NCI-H146 treated with DMSO at 0.1 percent for 48 hours (cell line): ENCODE data around the gene ADRA2C.

Experiments
- DNase-seq: peaks from one replicate; lab custom pipeline; 2025; ENCODE audit not compliant: unreplicated experiment; lab: John Stamatoyannopoulos, UW

Gene ADRA2C

GRCh38 chr4:3756343-3757059 lies 9.7 kb upstream of the ADRA2C start:
- DNase-seq = no peak

GRCh38 chr4:3759236-3759635 lies 6.9 kb upstream of the ADRA2C start:
- no peak for DNase-seq

DNA sequence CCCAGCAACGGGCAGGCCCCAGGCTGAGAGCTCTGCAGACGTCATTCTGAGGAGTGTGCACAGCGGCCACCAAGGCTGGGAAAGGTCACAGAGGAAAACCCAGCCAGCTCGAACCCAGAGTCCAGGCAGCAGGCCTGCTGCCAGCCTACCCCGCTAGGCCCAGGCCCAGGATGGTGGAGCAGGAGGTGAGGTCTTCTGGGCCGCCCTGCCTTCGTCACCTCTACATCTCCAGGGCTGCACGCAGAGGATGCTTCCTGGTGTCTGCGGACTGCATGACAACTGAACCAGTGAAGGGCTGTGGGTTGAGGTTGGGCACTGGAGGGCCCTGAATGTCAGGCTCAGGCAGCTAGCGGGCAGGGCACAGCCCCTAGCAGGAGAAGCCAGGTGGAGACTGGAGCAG lies 5.8 kb upstream of the ADRA2C start:
- DNase-seq = no peak

- no peak for DNase-seq
These were observed 5.3 kb upstream of the ADRA2C start for GRCh38 chr4:3760841-3761240.

DNA sequence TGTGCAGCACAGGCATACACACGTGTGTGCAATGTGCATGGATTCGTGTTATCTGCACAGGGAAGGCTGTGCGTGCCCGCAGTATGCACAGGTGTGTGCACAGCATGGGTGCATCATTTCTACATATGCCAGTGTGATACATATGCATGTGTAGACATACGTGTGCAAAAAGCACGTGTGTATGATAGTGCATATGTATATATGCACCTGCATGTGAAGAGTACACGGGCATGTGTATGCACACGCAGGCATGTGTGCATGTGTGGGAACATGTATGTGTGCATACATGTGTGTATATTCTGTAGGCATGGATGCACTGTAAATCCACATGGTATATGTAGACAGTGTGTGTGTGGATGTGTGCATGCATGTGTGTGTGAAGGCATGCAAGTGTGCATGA lies 3.9 kb upstream of the ADRA2C start:
- DNase-seq = no peak

GRCh38 chr4:3762753-3763549 lies 3.2 kb upstream of the ADRA2C start:
- no peak for DNase-seq

GRCh38 chr4:3765271-3766035 lies 732 bp upstream of the ADRA2C start:
- no peak for DNase-seq

GRCh38 chr4:3766785-3767569 lies 792 bp downstream of the ADRA2C start:
- DNase-seq = no peak

- DNase-seq = no peak
These were observed 1.5 kb downstream of the ADRA2C start for GRCh38 chr4:3767570-3768288.

DNA sequence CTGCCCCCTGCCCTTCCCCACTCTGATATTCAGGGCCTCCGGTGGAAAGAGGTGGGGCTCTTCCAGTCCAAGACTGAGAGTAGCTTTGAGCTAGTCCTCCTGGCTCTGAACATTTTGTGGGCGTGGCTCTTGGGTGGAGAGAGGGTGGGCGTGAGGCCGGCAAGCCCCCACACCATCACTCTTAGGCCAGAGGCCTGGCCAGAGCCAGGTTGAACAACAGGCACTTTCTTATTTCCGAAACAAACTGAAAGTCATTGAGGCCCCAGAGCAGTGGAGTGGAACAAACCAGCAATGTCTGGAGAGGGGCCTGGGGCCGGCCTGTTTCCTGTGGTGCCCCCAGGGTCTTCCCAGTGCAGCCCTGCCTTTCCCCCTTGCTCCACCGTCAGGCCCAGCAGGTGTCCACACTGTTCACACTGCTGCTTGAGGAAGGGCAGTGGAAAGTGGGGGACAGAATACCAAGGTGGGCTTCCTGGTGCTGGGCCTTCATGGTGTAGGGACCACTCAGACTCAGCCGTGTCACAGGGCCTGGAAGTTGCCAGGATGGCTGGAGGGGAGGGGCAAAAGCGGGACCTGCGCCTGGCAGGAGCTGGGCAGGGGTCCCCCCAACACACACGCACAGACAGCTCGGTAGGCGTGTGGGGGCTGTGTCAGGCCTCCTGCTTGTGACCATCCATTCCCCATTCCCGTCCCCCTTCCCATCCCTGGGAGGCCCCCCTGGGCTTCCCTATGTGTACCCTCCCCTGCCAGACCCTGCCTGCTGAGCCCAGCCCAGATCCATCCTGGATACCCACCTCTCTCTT lies 2.9 kb downstream of the ADRA2C start:
- no peak for DNase-seq

DNA sequence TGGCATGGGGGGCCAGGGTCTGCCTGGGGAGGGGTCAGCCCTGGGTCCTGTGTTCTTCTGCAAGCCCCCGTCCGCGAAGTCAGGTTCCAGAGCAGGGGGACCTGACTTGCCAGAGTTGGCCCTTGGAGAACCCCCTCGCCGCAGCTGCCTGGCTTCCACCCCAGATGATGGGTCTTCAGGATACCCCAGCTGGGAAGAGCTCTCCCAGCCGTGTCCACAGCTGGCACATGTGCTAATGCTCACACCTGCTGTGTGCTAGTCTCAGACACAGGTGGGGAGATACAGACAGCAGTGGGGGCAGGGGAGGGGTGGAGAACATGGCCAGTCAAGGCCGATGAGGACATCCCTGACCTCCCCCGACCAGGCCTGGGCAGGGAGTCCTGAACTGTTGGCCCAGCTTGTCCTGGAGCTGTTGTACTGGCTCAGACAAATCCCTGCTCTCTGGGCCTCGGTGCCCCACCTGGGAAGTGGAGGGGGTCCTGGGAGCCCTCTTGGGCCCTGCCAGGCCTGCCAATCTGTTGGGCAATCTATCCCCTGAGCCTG lies 3.5 kb downstream of the ADRA2C start:
- DNase-seq = no peak

- DNase-seq = no peak
These were observed 4.4 kb downstream of the ADRA2C start for GRCh38 chr4:3770323-3771163.

GRCh38 chr4:3771164-3771809 lies 5.1 kb downstream of the ADRA2C start:
- DNase-seq = no peak

GRCh38 chr4:3771939-3772495 lies 5.8 kb downstream of the ADRA2C start:
- no peak for DNase-seq

- no peak for DNase-seq
These were observed 6.4 kb downstream of the ADRA2C start for GRCh38 chr4:3772632-3773031.

DNA sequence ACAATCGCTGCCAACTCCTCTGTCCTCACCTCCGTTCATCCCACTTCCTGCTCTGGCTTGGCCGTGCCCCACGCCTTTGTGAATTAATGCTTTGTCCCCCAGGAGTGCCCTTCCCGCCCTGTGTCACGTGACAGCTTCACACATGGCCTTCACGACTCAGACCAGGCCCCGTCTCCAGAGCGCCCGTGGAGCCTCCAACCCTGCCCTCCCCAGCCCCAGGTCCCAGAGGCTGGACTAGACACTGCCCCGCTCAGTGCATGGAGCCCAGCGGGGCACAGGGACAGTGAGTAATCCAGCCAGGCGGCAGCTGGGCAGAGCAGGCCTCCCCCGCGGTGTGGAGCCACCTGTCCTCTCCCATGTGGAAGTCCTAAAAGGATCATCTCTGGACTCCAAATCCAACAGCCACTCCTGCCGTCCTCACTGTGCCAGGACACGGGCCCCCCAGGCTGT lies 7.4 kb downstream of the ADRA2C start:
- DNase-seq = no peak

DNA sequence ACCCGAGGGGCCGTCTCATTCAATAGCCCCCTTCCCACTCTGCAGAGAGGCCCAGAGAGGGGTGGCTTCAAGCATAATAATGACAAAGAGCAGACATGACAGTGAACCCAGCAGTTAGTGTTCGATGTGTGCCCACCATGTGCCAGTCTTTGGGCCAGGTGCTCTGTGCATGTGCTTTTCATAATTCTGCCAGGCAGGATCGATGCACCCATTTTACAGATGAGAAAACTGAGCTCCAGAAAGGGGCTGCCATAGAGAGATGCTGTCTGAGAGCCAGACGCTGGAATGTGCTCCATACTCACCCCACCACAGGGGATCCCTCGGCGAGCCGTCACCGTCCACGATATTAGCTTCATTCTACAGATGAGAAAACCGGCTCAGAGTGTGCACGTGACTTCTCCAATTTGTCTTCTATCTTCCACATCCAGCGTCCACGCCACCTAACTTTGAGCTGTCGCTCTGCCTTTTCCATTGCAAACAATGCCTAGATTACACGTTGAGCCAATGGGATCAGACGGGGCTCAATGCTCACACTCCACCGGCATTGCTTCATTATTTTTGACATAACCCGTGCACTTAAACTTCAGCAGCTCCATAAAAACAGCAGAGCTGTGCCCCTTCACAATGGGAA lies 8.2 kb downstream of the ADRA2C start:
- no peak for DNase-seq
